HS-5 (cell line): ENCODE results near the gene ATP6V0B.

Experiments used
- DNase-seq: peaks from one replicate; pipeline ENCODE4 v3.0.0-alpha.2; 2012; ENCODE audit warnings: low read depth

The ATP6V0B gene

GRCh38 chr1:44008259-44008658 is 33.5 kb downstream of the ATP6V0B start:
- DNase-seq = no peak

- no peak for DNase-seq
These were observed 36.2 kb downstream of the ATP6V0B start for GRCh38 chr1:44010935-44011471.

GRCh38 chr1:44012404-44012803 is 37.6 kb downstream of the ATP6V0B start:
- no peak for DNase-seq

- DNase-seq = no peak
These were observed 38.3 kb downstream of the ATP6V0B start for GRCh38 chr1:44012941-44013609.

GRCh38 chr1:44013949-44014348 is 39.2 kb downstream of the ATP6V0B start:
- no peak for DNase-seq

GRCh38 chr1:44014365-44015104 is 39.8 kb downstream of the ATP6V0B start:
- no peak for DNase-seq

GRCh38 chr1:44015206-44015605 is 40.4 kb downstream of the ATP6V0B start:
- no peak for DNase-seq

GRCh38 chr1:44016041-44016889 is 41.5 kb downstream of the ATP6V0B start:
- DNase-seq = no peak

- DNase-seq = no peak
These were observed 42.2 kb downstream of the ATP6V0B start for GRCh38 chr1:44016890-44017400.

- DNase-seq = no peak
These were observed 44.7 kb downstream of the ATP6V0B start for GRCh38 chr1:44019466-44019948.

- no peak for DNase-seq
These were observed 45.7 kb downstream of the ATP6V0B start for GRCh38 chr1:44020464-44020863.

GRCh38 chr1:44021156-44021555 is 46.4 kb downstream of the ATP6V0B start:
- DNase-seq = no peak

GRCh38 chr1:44021581-44022321 is 47.0 kb downstream of the ATP6V0B start:
- DNase-seq = no peak

GRCh38 chr1:44024031-44024902 is 49.5 kb downstream of the ATP6V0B start:
- no peak for DNase-seq

GRCh38 chr1:44024903-44025525 is 50.3 kb downstream of the ATP6V0B start:
- no peak for DNase-seq

- DNase-seq = no peak
These were observed 51.1 kb downstream of the ATP6V0B start for GRCh38 chr1:44025816-44026215.

- DNase-seq = no peak
These were observed 52.6 kb downstream of the ATP6V0B start for GRCh38 chr1:44027320-44027719.
